ENCODE data around the gene AOPEP. TPM values are rescaled to one million over a fixed set of nuclear protein-coding genes. Genes with fewer than 3 reads are reported as not detected.

The AOPEP gene
- total RNA-seq, 1 donor from 2014 or later: 79.7 TPM

DNA sequence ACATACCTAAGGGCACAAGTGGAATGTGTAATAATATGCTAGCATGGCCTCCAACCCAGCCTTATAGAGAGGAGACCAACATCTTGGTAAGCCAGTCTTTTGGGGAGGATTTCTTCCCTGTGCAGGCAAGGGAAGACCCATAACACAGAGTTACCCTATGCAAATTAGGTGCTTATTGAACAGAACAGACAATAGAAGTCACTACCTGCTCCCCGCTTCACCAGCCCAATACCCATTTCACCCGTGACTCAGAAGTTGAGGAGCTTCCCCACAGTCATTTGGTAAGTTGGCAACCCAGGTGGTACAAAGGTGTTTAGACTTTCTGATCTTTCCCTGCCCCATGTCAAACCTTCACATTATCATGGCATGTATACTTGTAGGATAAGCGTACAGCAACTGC, 44.6 kb downstream of the AOPEP start:
- Histone ChIP-seq H3K36me3 (no peaks in the 10 kb centered on the region), H3K27ac (no peak overlapping the region), H3K9me3 (no peaks in the 10 kb centered on the region), H3K4me1 (no peaks in the 10 kb centered on the region), H3K27me3 (no peaks in the 10 kb centered on the region), H3K4me3 (no peak overlapping the region)
- intact Hi-C loops (cut with DNase I): loop anchor here (10.0 kb wide), 1 partner anchor 86 kb away; no protein-coding TSS in a partner anchor
- no peak for DNase-seq
- ATAC-seq: no peak
- TF ChIP-seq, protein P1, sequence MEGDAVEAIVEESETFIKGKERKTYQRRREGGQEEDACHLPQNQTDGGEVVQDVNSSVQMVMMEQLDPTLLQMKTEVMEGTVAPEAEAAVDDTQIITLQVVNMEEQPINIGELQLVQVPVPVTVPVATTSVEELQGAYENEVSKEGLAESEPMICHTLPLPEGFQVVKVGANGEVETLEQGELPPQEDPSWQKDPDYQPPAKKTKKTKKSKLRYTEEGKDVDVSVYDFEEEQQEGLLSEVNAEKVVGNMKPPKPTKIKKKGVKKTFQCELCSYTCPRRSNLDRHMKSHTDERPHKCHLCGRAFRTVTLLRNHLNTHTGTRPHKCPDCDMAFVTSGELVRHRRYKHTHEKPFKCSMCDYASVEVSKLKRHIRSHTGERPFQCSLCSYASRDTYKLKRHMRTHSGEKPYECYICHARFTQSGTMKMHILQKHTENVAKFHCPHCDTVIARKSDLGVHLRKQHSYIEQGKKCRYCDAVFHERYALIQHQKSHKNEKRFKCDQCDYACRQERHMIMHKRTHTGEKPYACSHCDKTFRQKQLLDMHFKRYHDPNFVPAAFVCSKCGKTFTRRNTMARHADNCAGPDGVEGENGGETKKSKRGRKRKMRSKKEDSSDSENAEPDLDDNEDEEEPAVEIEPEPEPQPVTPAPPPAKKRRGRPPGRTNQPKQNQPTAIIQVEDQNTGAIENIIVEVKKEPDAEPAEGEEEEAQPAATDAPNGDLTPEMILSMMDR (IDR thresholded peaks at IDR 0.05): no peak

DNA sequence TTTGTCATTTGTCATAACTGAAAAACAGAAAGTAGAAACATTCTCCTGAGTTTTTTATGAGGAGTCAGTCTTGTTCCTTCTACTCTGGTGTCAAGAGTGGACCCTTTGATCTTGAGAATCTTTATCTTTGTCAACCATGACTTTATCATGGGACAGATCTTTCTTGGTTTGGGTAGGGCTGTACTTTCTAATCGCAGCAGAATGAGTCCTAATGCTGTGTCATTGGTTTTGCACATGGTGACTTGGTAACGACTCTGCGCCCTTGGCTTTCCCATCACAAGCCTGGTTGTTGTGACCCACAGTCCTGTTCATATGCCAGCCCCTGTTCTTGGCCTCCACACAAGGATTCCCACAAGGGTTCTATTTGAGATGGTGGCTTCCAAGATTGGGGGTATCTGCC, 45.6 kb downstream of the AOPEP start:
- ATAC-seq: no peak

DNA sequence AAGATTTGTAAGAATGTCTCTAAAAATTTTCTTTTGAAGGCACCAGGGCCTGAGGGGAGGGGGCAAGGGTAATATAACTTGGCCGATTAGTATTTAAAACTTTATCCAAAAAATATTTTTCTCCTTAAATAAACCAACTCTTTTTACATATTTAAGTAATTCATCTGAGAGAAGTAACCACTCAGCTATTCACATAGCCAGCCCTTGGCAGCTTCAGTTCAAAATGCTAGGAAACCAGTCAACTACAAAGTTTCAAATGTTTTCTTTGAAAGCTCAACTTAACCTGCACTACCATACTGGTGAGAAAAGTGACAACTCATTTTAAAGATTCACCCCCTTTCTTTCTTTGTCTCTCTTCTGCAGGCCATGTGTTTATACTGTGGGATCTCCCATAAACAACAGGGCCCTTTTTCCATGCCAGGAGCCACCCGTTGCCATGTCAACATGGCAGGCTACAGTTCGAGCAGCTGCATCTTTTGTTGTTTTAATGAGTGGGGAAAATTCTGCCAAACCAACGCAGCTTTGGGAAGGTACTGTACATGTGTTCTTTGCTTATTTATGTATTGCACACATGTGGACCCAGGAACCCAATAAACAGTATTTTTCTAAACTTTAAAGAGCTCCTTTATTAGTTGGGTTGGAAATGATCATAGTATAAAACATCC, 46.3 kb downstream of the AOPEP start:
- no peaks in the 10 kb centered on the region for H3K4me1 ChIP-seq
- intact Hi-C loops (cut with DNase I): loop anchor here (10.0 kb wide), 1 partner anchor 88 kb away; no protein-coding TSS in a partner anchor
- TF ChIP-seq, protein P1 (IDR thresholded peaks at IDR 0.05): no peak
- DNase-seq (no peak), ATAC-seq (no peak)
- no peaks in the 10 kb centered on the region for H3K9me3 ChIP-seq
- no peaks in the 10 kb centered on the region for H3K36me3 ChIP-seq
- no peak overlapping the region for H3K27ac ChIP-seq
- no peak overlapping the region for H3K4me3 ChIP-seq
- H3K27me3 ChIP-seq: no peaks in the 10 kb centered on the region

More for the DNA sequence above, 45.6 kb downstream of the AOPEP start:
- Histone ChIP-seq H3K4me1 (no peaks in the 10 kb centered on the region), H3K36me3 (no peaks in the 10 kb centered on the region), H3K27ac (no peak overlapping the region), H3K4me3 (no peak overlapping the region), H3K9me3 (no peaks in the 10 kb centered on the region), H3K27me3 (no peaks in the 10 kb centered on the region)
- intact Hi-C loops (cut with DNase I): loop anchor here (10.0 kb wide), 1 partner anchor 87 kb away; no protein-coding TSS in a partner anchor
- TF ChIP-seq, protein P1 (IDR thresholded peaks at IDR 0.05): no peak
- no peak for DNase-seq

DNA sequence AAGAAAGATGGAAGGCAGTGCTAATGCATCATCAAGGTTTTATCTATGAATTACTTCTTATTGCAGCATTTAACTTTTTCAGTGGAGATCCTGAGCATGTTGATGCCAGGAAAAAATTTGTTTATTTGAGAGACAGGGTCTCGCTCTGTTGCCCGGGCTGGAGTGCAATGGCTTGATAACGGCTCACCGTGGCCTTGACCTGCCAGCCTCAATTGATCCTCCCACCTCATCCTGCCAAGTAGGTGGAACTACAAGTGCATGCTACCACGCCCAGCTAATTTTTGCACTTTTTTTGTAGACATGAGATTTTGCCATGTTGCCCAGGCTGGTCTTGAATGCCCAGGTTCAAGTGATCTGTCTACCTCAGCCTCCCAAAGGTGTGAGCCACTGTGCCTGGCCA, 47.2 kb downstream of the AOPEP start:
- intact Hi-C loops (cut with DNase I): loop anchor here (10.0 kb wide), 1 partner anchor 89 kb away; no protein-coding TSS in a partner anchor
- H3K27me3 ChIP-seq: no peaks in the 10 kb centered on the region
- H3K4me1 ChIP-seq: no peaks in the 10 kb centered on the region
- no peak for ATAC-seq
- H3K9me3 ChIP-seq: no peaks in the 10 kb centered on the region
- TF ChIP-seq, protein P1 (IDR thresholded peaks at IDR 0.05): no peak
- no peaks in the 10 kb centered on the region for H3K36me3 ChIP-seq
- no peak overlapping the region for H3K4me3 ChIP-seq
- H3K27ac ChIP-seq: no peak overlapping the region
- no peak for DNase-seq

DNA sequence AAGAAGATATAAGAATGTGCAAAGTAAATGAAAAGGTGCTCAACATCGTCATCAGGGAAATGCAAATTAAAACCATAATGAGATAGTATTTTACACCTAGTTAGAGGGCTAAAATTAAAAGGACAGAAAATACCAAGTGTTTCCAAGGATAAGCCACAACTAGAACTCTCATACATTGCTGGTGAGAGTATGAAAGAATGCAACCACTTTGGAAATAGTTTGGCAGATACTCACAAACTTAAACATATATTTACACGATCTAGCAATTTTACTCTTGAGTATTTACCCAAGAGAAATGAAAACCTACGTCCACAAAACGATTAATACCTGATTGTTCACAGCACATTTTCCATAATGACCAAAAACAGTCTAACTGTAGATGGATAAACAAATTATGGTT, 51.5 kb downstream of the AOPEP start:
- intact Hi-C loops (cut with DNase I): loop anchor here (10.0 kb wide), 1 partner anchor 93 kb away; no protein-coding TSS in a partner anchor
- Histone ChIP-seq H3K36me3 (no peaks in the 10 kb centered on the region), H3K27me3 (no peaks in the 10 kb centered on the region), H3K4me3 (no peak overlapping the region), H3K9me3 (no peaks in the 10 kb centered on the region), H3K4me1 (peaks cover 6% of the 10 kb centered on the region), H3K27ac (no peak overlapping the region)
- TF ChIP-seq, protein P1 (IDR thresholded peaks at IDR 0.05): no peak
- ATAC-seq (no peak), DNase-seq (no peak)

All from upper lobe of right lung (tissue), 1 donor.